ENCODE data around the gene AAR2.

AAR2 gene

DNA sequence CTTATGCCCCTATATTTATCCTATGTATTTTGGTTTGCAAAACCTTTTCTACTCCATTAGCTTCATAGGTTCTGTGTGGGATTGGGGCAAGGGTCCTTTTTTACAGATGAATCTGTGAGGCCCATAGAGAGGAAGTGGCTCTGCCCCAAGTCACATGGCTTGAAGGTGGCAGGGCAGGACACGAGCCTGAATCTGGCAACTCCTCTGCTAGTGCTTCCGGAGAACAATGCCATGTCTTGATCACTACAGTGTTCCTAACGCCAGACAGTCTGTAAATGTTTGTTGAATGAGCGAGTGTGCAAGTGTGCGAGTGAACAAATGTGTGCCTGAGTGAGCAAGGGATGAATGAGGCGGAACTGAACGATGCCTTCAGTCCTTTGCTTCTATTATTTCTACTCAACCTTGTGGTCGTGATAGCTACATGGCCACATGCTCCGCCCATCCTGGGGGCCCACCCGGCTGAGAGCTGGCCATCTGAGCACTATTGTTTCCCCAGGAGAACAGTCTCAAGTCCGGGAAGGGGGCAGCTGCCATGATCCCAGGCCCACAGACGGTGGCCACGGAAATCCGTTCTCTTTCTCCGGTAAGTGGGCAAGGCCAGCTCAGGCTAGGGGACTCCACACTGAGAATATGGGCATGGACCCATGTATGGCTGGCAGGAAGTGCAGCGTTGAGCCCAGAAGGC is 17.8 kb upstream of the AAR2 start:
- no peak for DNase-seq

DNA sequence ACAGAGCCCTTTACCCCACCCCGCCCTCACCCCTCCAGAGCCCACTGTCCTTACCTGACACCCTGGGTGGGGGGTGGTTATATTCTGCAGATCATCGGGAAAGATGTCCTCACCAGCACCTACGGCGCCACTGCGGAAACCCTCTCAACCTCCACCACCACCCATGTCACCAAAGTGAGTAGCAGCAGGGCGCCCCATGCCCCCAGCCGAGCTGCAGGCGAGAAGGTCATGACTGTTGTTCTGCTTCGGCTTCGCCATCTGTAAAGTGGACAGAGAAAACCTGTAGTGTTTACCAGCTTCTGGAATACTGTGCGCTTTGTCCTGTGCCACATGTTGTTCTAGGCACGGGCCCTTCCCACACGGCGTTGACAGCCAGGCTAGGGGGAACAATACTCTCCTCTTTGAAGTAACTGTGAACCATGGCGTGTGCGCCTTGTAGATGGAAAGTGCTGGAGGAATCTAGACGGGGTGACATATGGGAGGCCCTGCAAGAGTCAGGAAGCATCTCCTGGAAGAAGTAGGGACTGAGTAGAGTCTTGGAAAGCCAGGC is 16.5 kb upstream of the AAR2 start:
- DNase-seq, result no peak

- no peak for DNase-seq
These were observed 10.6 kb upstream of the AAR2 start for GRCh38 chr20:36225666-36226065.

- no peak for DNase-seq
These were observed 7.5 kb upstream of the AAR2 start for GRCh38 chr20:36228770-36229169.

DNA sequence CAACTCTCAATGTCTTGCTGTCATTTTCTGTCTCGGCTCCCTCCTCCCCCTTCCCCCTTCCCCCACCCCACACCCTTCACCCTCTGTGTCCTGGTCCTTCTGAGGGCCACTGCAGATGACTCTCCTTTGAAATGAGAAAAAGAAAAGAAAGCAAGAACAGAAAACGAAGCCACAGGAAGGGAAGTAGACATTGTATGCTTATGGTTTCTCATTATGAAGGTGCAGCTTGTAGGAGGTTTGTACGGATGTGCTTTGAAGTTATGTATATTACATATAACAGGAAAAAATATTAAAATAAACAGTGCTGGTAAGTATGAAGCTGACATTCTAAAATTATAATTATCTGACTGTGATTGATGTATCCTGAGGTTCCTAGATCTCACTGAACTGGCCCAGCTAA is 6.3 kb upstream of the AAR2 start:
- DNase-seq, result no peak

DNA sequence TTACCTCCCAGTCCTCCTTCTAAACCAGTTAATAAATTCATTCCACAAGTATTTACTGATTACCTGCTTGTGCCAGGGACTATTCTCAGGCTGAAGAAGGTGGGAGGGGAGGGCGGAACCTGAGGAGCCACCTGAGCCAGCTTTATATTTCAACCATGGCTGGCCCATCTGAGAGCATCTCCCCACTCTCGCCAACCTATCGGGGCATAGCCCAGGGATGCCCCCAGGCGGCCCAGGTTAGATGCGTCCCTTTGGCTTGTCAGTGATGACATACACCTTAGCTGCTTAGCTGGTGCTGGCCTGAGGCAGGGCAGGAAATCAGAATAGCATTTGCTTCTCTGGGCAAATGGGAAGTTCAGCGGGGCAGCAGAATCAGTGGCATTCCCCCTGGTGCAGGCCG is 4.9 kb upstream of the AAR2 start:
- no peak for DNase-seq

- no peak for DNase-seq
These were observed 1.4 kb upstream of the AAR2 start for GRCh38 chr20:36234771-36235320.

DNA sequence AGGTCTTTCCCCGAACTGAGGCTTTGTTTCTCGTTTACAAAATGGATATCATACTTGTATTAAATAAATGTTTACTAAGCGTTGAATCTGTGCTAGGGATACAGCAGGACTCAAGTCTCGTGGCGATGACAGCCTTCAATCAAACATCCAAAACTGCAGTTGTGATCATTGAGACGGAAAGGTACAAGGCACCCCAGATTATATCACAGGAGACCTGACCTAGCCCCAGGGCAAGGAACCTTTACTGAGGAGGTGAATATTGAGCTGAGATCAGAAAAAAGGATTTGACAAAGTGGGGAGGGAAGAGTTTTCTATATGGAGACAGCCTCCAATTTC is 476 bp downstream of the AAR2 start:
- DNase-seq, result no peak

DNA sequence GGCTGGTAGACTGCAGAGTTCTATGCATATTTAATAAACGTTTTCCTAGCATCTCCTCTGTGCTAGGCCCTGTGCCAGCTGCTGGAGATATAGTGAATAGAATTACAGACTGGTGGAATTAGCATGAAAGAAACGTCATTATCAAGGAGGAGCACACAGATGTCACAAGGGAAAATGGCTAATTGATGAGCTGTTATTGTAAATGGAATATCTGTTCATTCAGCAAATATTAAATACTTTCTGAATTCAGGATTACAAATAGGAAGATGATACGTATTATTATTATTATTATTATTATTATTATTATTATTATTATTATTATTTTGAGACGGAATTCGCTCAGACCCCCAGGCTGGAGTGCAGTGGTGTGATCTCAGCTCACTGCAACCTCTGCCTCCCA is 1.2 kb downstream of the AAR2 start:
- DNase-seq, result no peak

GRCh38 chr20:36238153-36238552 is 1.9 kb downstream of the AAR2 start:
- no peak for DNase-seq

GRCh38 chr20:36238760-36239159 is 2.5 kb downstream of the AAR2 start:
- no peak for DNase-seq

DNA sequence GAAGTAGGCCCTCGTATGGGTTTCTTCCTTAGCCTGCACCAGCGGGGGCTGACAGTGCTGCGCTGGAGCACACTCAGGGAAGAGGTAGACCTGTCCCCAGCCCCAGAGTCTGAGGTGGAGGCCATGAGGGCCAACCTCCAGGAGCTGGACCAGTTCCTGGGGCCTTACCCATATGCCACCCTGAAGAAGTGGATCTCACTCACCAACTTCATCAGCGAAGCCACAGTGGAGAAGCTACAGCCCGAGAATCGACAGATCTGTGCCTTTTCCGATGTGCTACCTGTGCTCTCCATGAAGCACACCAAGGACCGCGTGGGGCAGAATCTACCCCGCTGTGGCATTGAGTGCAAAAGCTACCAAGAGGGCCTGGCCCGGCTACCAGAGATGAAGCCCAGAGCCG is 3.8 kb downstream of the AAR2 start:
- no peak for DNase-seq

DNA sequence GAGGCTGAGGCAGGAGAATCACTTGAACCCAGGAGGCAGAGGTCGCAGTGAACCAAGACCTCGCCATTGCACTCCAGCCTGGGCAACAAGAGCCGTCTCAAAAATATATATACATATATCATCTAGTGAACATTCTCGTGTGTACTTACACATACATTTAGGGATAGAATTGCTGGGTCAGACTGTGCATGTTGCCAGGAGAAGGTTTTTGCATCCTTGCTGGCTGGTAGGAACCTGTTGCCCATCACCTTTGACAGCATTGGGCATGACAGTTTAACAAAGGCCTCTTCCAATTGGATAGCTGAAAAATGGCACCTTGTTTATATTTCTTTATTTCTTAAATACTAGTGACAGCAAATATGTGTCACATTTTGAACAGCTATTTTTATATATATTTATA is 5.4 kb downstream of the AAR2 start:
- DNase-seq, result no peak

DNA sequence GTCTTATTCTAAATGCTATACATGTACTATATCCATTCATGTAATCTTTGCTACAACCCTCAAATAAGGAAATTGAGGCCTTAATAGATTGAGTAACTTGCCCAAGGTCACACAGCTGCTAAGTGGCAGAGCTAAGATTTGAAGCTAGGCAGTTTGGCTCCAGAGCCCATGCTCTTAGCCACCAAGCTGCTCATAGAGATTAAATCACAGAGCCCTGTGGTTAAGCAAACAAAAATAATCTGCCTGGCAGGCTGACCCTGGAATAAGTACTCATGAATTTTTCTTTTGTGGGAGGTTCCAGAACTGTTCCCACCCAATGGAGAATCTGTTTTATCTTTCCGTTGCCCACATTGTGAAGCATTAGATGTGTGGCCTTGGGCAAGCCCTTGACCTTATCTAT is 7.4 kb downstream of the AAR2 start:
- DNase-seq, result no peak

DNA sequence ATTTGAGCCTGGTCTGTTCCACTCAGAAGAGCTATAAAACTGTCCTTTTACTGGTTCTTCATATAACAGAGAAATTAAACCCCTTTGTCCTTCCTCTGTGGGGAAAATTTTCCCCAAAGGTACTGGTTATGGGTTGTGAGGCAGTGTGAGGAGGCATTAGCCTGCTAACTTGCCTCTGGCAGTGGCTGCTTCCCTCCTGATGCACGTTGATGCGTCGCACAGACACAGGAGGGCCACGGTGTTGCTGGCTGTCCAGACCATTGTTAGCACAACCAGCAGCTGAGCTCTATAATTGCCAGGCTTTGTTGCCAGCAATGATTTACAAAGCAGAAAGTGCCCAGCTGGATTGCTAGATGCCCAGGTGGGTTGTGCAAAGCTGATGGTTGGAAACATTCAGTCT is 10.1 kb downstream of the AAR2 start:
- no peak for DNase-seq

GRCh38 chr20:36248836-36249235 is 12.6 kb downstream of the AAR2 start:
- no peak for DNase-seq

GRCh38 chr20:36249450-36249849 is 13.2 kb downstream of the AAR2 start:
- no peak for DNase-seq

GRCh38 chr20:36251426-36251825 is 15.1 kb downstream of the AAR2 start:
- DNase-seq, result no peak

DNA sequence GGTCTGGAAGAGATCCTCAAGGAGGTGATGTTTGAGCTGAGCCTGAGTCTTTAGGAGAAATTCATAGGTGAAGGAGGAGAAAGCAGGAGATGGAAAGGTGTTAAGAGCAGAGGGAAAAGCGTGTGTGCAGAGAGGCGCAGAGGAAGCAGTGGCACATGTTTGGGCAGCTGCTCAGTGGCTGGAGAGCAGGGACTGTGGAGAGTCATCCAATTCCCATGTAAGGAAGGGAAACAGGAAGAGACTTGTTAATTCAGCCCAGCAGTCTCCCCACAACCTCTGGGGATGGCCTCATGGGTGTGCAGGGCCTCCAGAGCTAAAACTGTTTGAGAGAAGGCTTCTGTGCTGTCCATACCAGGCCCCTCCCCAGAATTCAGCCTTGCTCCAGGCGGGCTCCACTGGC is 16.2 kb downstream of the AAR2 start:
- DNase-seq, result no peak

GRCh38 chr20:36253036-36253435 is 16.8 kb downstream of the AAR2 start:
- DNase-seq, result no peak

DNA sequence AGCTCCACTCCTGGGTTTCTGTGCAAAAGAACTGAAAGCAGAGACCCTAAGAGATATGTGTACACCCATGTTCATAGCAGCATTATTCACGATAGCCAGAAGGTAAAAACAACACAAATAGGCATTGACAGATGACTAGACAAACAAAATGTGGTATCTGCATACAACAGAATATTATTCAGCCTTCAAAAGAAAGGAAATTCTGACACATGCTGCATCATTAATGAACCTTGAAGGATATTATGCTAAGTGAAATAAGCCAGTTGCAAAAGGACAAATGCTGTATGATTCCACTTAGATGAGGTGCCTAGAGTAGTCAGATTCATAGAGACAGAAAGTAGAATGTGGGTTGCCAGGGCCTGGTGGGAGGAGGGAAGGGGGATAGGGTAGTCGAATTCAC is 17.8 kb downstream of the AAR2 start:
- DNase-seq, result no peak

GRCh38 chr20:36255445-36255844 is 19.2 kb downstream of the AAR2 start:
- DNase-seq, result no peak

DNA sequence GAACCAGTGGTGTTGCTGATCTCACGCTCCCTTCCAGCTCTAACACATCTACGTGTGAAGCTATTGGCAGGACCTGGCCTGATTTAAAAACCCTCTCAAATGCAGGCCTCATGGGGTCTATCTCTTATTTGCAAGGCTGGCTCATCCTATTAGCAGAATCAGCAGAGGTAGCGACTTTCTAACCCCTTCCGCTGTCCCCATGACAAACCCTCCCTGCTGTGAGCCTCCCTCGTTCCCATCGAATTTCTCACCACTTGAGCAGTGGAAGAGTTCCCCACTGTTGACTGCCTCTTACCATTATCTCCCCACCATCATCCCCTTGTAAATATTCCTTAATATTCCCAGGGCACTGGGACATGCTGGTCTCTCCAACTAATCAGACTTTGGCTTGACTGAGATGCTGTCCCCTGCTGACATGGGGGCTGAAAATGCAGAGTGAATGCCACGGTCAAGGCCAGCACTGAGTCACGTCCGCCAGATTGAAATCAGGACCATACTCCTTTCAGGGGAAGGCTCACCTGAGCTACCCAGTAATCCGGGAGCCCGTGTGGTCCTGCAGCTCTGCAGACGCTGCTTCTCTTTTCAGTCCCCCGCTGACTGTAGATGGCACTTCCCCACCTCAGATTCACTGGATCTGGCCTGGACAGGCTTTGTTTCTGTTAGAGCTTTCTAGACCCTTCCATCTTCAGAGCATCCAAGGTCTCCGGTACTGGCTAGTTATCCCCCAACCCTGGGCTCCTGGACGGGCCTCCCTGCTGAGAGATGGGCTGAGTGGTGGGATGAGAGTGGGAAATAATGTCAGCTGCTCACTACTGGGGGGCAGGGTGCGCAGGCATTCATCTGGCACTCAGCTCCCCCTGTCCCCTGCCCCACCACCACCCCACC is 23.1 kb downstream of the AAR2 start:
- no peak for DNase-seq

DNA sequence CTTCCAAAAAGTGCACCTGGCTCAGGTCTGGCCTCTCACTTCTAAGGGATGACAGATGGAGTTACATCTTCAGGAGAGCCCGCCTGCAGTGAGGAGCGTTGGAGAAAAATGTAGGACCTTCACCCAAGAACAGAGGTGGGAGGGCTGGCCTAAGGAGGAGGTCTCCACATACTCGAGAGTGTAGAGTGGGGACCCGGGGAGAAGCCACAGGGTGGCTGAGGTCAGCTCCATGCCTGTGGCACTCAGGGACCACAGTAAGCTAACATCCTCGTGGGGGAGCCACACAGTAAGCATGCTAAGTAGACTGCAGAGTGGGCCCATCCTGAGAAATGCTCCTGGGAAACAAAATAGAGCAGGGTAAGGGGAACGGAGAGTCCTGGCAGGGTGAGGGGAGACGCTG is 24.0 kb downstream of the AAR2 start:
- no peak for DNase-seq
